NOMO-1 treated with dmso at 0.1 percent for 144 hours (cell line): ENCODE results near the gene UPK3BL2.
"Not testable (repeated sequence)": the region's sequence is repeated elsewhere in the genome, so short reads cannot be mapped to it uniquely, and the experiment has no call there.

Experiments used
- DNase-seq: peaks from one replicate; lab custom pipeline; 2025; ENCODE audit not compliant: unreplicated experiment; lab: John Stamatoyannopoulos, UW

The UPK3BL2 gene

DNA sequence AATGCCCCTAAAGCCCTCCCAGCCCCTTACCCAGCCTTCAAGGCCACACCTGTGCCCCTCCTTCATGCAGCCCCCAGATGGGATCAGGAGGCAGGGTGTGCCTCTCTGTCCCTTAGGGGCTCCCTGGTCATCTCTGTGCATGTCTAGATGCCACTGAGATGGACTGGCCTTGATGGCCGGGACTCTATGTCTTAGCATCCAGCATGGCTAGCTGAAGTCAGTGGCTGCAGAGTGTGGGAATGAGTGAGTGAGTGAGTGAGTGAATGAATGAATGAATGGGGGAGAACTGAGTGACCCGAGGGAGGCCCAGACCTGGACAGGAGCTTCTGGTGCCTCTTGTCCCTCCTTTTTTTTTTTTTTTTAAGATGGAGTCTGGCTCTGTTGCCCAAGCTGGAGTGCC is 11.4 kb downstream of the UPK3BL2 start:
- not testable (repeated sequence) for DNase-seq

GRCh38 chr7:102531583-102531982 is 11.9 kb downstream of the UPK3BL2 start:
- not testable (repeated sequence) for DNase-seq

- not testable (repeated sequence) for DNase-seq
Observed at GRCh38 chr7:102527822-102528793, 15.4 kb downstream of the UPK3BL2 start.

GRCh38 chr7:102527182-102527581 is 16.3 kb downstream of the UPK3BL2 start:
- not testable (repeated sequence) for DNase-seq

- DNase-seq, result not testable (repeated sequence)
Observed at GRCh38 chr7:102524803-102525202, 18.7 kb downstream of the UPK3BL2 start.

DNA sequence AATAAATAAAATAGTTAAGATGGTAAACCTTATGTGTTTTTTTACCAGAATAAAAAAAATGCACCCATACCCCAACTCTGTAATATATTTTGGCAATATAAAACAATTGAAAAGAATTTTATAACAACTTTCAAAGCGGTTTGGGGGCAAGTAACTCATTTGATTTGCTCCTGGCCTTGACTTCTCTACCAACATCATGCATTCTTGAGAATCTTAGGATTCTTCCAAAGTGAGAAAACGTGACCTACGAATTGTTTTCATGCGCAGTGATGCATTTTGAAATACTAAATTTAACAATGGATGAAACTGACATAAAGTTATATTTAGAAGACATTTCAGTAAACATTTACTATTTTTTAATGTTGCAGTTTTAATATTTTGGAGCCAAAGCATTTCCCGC is 22.7 kb downstream of the UPK3BL2 start:
- not testable (repeated sequence) for DNase-seq

DNA sequence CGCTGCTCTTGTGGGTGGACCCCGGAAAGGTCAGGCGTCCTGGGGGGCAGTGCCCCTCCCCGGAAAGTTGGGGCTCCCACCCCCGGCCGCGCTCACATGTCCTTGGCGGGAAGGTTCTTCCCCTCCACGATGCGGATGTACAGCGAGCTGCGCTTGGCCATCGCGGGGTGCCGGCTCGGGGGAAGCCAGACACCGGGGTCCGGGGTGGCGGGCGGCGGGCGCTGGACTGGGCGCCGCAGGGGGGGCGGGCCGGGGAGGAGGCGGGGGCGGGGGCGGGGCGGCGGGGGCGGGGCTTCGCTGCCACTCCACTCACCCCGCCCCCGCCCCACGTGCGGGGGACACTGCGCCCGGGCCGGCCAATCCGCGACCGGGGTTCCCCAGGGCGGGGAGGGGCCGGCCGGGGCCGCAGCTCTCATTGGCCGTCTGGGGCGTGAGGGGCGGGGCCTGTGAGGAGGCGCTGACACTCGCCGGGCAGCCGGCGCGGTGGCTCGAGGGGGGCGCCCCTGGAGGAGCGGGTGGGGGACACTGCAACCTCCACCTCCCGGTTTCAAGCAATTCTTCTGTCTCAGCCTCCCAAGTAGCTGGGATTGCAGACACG is 25.8 kb downstream of the UPK3BL2 start, which contains the start of gene RASA4B:
TSS of gene RASA4B (minus strand) at position 228 of the 598 bp plus-strand sequence. CDS start at position 161, 67 bp downstream.
- DNase-seq, result not testable (repeated sequence)

GRCh38 chr7:102516951-102517350 is 26.5 kb downstream of the UPK3BL2 start:
- DNase-seq, result not testable (repeated sequence)

DNA sequence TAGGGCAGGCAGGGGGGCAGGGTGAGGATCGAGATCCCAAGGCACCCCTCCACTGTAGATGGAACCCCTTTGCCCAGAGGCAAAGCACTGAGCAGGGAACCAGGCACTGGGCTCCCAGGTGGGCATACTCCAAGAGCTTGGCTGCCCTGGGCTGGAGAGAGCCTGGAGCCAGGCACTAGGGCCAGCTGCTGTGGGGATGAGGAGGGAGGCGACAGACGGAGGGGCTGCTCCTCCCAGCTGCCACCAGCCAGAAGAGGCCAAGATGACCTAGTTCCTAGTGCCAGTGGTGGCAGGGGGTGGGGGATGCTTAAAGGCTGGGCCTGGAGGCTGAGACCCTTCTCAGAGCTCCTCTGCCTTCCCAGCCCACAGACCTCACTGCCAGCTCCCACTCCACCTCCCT is 27.6 kb downstream of the UPK3BL2 start:
- DNase-seq, result not testable (repeated sequence)

DNA sequence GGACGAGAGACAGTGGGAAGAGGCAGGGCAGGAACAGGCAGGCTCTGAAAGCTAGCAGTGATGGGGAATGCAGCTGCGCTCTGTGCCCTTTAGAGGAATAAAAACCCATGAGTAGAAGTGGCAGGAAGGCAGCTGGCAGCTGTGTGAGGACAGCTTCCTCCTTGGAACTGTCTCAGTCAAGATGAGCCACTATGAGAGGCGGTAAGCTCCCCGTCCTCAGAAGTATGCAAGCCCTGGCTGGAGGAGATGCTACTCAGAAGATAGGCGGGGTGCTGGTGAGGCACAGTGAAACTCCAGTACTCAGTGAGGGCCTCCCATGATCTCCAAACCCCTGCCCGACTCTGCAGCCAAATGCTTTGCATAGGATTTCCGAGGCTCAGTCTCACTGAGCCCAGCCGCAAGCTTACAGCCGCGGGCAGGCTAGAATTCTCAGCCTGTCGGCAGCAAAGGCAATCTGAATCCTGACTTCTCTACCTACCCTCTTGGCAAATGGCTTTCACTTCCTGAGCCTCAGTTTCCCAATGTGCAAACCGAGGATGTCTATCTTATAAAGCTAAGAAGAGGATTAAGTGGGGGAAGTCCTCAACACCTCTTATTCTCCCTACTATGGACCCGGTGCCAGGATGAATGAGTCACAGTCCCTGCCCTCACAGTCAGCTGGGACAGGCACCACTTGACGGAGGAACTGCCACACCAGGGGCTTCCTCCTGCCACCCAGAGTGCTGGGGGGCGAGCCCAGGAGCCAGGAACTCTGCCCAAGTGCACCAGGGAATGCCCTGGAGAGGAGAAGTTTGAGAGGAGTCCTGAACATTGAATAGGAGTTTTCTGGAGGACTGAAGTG is 28.4 kb downstream of the UPK3BL2 start:
- DNase-seq, result not testable (repeated sequence)

- DNase-seq, result not testable (repeated sequence)
Observed at GRCh38 chr7:102512642-102513221, 30.8 kb downstream of the UPK3BL2 start.

- not testable (repeated sequence) for DNase-seq
Observed at GRCh38 chr7:102511860-102512522, 31.5 kb downstream of the UPK3BL2 start.

DNA sequence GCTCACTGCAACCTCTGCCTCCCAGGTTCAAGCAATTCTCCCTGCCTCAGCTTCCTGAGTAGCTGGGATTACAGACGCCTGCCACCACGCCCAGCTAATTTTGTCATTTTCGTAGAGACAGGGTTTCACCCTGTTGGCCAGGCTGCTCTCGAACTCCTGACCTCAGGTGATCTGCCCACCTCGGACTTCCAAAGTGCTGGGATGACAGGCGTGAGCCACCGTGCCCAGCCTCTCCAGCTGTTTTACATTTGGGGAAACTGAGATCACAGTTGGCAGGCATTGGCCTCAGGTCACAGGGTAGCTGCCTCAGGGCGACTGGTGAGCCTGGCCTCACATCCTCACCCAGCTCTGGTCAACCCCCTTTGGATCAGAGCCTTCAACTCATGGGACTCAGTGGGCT is 32.9 kb downstream of the UPK3BL2 start:
- not testable (repeated sequence) for DNase-seq

GRCh38 chr7:102507410-102508088 is 35.9 kb downstream of the UPK3BL2 start:
- DNase-seq, result not testable (repeated sequence)

DNA sequence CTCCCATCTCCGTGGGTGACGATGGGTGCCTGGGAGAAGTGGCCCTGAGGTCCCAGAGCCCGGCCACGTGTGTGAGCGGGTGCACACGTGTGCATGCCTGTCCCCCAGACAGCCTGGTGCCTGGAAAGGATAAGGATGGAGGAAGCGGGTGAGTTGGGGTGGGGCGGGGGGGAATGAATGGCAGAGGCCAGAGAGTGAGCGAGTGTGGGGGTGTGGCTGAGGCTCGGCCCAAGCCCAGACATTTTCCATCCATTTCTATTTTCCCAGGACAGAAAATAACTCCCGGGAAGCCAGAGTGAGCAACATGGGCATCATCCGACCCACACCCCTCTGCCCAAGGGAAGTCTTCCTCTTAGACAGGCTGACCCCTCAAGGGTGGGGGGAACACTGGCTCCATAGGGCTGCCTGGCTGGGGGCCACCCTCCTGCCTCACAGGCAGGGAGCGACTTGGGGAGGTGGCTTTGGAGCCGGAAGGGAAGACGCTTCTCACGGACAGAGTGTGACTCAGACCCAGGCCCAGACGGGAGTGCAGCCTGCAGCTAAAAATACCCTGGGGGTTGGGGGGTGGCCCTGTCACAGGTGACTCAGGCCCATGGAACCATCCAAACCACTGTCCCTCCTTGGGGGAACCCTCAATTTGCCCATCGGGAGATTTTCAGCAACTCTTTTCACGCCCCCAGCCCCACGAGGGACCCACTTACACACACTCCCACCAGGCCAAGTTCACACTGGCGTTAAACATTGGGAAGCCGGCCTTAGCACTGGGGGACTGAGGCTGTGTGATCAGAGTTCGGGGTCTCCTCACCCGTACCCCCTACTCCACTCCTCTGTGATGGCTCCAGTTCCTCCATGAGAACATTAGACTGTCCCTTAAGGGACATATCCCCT is 38.0 kb downstream of the UPK3BL2 start:
- not testable (repeated sequence) for DNase-seq

DNA sequence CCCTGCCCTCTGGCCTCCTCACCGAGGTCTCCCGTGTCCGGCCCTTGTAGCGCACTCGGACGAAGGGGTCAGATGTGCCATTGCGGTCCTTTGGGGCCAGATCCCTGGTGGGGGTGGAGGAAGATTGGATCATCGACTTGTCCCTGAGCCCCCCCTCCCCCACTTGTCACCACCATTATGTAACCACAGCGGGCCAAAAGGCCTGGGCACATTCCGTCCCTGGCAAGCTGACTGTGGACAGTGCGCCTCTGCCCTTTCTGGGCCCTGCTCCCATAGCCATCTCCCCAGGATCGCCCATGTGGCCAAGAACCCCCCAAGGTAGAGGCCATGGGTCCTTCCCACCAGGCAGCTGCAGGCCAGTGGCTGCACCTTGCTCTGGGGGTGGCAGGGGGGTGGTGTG is 40.4 kb downstream of the UPK3BL2 start:
- DNase-seq, result not testable (repeated sequence)

DNA sequence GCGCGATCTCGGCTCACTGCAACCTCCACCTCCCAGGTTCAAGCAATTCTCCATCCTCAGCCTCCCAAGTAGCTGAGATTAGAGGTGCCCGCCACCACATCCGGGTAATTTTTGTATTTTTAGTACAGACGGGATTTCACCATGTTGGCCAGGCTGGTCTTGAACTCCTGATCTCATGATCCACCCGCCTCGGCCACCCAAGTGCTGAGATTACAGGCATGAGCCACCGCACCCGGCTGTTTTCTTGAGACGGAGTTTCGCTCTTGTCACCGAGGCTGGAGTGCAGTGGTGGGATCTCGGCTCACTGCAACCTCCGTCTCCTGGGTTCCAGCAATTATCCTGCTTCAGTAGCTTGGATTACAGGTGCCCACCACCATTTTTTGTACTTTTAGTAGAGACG is 45.2 kb downstream of the UPK3BL2 start:
- DNase-seq, result not testable (repeated sequence)

DNA sequence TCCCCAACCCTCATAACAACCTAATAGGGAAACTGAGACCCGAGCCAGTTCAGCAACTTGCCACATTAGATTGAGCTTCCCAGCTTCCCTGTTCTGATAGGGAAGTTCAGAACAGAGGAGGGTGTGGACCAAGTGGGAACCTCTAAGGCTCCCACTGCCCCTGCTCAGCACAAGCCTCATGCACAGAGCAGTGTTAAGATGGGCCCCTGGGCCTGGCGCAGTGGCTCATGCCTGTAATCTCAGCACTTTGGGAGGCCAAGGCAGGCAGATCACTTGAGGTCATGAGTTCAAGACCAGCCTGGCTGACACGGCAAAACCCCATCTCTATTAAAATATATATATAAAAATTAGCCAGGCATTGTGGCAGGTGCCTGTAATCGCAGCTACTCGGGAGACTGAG is 46.2 kb downstream of the UPK3BL2 start:
- DNase-seq, result not testable (repeated sequence)
